Activated CD4-positive, alpha-beta T cell treated with anti-CD3 and anti-CD28 coated beads, Interleukin-10, Interleukin-2, amounts not matched to agents 100 ng/mL and 50 ng/mL, durations not matched to agents 16 hours and 8 hours (primary cell): Measurements from ENCODE around the gene CD93.

Experiments
- DNase-seq: peaks from one replicate; pipeline ENCODE4 v3.0.0-alpha.2; 2020

CD93 gene

DNA sequence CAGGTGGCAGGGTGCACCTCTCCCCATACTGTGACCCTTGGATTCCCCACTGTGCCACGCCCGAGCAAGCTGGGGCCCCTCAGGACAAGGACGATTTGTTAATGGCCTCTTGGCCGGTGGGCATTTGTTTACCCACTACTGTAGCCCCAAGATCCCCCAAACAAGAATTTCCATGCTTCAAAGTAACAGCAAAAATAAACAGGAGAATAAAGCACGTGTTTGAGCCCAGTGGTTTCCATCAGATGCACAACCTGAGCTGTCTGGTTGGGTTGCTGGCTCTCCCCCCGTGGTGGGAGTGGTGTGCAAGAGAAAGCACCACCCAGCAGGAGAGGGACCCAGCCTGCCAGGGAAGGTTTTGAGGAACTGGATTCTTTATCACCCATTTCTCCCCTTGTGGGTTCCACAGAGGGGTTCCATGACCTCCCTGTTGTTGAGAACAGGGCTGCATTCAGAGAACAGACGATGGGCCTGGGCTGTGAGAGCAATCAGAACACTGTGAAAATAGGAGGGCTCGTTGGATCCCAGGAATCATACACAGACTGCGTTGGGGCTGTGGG, 4.8 kb downstream of the CD93 start:
- no peak for DNase-seq

DNA sequence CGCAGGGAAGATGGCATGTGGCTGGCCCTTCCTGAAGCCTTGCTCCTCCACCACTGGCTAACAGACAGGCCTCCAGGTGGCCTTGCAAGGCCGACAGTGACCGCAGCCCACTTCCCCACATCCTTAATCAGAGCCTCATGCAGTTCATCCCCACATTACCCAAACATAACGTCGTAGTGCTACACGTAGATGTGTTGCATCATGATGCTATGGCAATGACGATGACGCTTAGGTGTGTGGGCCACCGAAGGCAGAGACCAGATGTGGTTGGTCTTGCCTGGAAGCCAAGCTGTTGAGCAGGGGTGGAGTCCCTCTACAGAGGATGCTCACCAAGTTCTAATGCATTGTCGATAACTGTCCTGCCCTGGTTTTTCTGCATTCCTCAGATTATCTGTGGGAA, 5.6 kb downstream of the CD93 start:
- DNase-seq: no peak

DNA sequence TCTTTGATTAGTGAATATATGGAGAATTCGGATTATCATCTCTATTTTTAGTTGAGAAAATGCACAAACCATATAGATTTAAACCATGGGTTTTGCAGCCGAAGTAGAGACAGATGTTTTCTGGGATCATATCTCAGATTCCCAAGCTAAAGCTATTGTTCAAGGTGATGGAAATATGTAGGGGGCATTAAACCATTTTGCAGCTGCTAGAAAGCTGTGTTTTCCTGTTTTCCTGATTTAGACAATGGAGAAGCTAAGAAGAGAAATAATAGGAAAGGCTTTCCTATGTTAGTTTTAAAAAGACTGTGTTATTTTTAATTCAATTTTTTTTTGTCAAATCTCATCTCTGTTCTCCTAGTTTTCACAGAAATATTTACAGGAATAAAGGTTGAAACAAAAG, 6.2 kb downstream of the CD93 start:
- no peak for DNase-seq

DNA sequence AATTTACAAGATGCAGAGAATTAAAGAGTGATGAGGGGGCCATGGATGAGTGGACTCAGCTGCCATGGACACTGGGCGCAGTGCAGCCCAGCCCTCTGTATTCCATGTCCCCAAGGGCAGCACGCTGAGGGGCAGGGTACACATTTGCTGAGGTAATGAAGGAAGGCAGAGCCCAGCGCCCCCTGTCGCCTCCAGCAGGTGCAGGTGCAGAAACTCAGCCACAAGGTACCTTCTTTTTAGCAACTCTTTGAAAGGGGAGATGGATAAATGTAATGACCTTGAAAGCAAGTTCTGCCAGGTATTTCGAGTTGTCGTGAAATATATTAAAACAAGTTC, 7.1 kb downstream of the CD93 start:
- no peak for DNase-seq

DNA sequence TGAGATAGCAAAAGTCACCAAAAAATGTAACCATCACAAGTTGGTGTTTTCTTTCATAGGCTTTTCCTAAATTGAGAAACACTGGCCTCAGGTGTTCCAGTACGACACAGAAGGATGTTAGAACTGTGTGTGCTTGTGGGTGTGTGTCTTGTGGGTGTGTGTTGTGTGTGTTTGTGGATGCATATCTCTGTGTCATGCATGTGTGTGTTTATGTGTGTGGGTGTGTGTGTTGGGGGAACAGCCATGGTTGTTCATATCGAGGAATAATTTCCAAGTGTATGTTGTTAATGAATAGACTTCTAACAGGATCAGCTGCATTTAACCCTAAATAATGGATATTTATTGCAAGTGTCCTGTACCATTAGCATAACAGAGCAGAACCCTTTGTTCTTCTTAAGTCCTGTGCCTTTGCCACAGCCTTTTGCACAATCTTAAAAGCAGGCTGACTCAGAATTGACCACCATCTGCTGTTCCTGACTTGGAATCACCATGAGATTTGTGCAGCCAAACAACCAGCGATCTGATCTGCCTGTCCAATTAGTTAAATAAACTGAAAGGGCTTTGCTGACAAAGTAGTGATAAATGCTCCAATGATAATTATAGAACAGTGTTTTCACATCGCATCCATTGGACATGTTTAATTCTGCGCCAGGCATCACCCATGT, 7.6 kb downstream of the CD93 start:
- DNase-seq: no peak

DNA sequence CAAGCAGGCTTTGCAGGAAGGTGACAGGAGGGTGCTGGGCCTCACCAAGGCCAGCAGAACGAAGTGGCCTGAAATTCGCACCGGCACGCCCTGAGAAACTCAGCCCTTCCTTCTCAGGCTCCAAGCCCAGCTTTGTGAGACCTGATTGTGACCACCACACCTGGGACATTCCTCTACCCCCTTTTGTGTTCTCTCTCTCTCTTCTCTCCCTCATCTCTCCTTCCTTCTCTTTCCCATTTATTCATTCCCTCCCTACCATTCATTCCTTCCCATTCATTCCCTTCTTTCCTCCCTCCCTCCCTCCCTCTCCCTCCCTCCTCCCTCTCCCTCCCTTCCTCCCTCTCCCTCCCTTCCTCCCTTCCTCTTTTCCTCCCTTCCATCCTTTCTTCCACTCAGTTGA, 8.8 kb downstream of the CD93 start:
- DNase-seq: no peak

DNA sequence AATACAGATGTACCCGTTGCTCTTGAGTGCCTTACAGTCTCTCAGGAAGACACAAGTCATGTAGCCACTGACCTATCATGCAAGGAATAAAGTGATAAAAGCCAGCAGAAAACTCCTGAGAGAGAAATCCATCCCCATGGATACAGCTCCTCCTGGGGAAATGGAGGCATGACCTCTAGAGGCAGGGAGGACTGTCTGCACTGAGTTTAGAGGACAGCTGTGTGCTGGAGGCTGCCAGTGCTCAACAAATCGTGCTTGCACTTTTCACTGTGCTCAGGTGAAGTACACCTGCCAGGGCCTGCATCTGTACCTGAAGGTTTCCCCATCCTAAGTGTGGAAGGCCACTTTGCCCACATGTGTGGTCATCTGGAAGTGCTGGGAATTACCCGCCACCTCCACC, 12.1 kb downstream of the CD93 start:
- no peak for DNase-seq

DNA sequence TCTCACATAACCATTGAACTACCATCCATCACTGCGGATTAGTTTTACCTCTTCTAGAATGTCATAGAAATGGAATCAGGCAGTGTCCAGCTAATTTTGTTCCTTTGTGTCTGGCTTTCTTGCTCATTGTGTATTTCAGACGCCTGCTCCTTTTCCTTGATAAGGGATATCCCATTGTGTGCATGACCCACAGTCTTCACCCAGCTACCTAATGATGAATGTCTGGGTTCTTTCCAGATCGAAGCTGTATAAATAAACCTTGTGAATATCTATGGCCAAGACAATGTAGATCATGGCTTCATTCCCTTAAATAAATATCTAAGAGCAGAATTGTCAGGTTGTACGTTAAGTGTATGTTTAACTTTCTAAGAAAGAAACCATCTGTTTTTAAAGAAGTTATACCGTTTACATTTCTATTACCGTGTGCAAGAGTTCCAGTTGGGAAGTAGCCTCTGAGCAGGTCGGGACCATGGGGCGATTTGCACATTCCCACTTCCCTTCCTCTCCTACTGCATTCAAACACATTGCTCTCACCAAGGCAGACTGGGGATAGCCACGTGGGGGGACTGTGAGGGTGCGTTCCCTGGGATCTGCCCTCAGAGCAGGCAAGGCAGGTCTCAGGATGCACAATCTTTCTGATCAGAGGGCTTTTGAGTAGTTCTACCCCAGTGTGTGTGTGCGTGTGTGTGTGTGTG, 13.1 kb downstream of the CD93 start:
- no peak for DNase-seq

DNA sequence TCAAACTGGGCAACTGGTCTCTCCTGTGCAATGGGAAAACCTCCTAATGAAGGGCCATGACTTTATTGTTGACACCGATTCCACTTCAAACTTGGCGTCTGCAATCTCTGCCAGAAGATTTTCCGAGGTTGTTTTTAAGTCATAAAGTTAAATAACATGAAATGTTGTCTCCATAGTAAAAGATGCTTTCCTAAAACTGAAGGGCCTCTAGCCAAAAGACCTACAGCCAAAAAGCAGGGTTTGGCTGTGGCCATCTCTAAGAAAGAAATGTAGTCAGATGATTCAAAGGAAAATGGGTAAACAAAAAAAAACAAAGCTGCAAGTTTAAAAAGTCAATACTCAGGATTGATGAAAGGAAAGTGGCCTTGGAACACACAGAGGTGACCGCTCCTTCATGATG, 14.1 kb downstream of the CD93 start:
- DNase-seq: no peak

DNA sequence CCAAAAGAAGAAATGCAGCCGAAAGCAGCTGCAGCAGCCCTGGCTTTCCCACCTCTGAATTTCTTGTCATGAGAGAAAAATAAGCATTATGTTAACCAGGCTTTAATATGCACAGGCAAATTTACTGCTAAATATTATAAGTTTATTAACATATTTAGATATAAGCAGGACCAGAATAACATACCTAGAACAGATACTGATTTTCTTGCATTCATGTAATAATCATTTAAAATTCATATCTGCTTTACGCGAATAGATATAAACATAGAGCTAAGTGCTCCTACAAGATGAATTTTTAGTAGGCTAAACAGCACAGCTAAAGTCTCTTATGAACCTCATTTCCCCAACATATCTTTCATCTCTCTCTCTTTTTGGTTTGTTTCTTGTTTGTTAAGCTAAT, 14.7 kb downstream of the CD93 start:
- DNase-seq: no peak

DNA sequence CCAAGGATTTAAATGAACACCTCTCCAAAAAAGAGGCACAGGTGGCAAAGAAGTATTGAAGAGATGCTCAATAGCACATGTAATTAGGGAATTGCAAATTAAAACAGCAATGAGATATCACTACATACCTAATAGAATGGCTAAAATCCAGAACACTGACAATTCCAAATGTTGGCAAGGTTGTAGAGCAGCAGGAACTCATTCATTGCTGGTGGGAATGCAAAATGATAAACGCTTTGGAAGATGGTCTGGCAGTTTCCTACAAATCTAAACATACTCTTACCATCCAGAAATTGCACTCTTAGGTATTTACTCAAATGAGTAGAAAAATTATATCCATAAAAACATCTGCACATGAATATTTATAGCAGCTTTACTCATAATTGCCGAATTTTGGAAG, 17.0 kb downstream of the CD93 start:
- no peak for DNase-seq

DNA sequence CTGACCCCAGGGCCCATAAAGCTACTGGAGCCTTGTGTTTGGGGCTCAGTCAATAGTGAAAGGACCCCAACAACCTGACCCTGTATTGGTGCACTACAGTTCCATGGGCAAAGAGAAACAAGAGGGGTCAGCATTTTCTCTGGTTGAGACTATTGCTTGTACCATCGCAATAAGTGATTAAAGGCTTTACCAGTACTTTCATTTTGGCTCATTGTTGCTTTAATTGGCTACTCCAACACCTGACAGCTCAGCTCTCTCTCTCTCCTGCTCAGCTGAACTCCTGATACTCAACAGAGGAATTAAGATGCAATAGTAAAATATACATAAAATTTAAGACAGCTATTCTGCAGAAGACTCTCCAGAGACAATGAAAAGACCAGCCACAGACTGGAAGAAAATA, 17.8 kb downstream of the CD93 start:
- DNase-seq: no peak

DNA sequence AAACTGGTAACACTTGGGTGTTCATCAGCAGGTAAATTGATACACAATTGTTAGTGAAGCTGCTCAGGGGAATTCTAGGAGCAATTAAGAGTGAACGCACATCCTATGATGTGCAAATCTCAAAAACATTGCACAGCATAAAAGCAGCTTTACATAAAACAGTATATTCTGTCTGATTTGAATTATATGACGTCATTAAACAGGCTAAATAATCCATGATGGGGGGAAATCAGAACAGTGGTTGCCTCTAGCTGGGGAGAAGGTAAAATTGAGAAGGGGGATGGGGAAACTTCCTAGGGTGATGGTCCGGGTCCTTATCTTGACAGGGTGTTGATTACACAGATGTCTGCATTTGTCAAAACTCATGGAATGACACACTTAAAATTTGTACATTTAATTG, 19.4 kb downstream of the CD93 start:
- no peak for DNase-seq

DNA sequence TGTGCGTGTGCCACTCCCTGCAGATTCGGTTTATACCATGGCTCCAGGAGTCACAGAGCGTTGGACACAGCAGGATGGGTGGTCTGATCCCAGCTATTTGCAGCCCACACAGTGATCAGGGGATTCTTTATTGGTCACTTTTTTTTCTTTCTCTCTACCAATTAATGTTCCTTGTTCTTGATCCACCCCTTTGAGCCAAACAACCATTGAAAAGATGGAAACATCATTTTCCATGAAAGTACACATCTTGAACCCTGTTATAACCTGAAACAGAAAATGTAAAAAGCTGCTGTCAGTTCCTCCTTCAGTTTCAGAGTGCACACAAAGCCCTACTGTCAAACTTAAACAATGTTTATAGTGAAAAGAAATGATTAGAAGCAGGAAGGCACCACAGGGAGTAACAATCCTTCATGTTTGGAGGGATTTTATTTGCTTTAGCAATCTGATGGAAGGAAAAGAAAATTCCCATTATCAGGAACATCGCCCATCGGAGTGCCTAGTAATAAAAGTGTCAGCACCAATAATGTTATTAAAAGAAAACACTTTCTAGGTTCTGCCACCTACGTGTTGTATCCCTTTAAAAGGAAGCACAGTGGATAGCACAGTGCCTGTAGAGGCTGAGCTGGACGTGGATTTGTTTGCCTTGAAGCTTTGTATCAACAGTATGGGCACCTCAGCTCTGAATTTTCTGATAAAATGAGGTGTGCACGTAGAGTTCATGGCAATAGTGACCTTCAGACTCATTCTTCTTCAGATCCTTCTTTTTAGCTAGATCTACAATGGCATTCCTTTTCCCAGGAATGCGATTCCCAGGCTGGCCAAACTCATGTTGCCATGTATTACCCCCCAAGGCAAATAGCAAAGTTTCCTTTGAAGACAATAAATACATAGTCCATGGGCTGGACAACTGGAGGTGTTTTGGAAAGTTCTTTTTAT, 20.6 kb downstream of the CD93 start:
- no peak for DNase-seq

DNA sequence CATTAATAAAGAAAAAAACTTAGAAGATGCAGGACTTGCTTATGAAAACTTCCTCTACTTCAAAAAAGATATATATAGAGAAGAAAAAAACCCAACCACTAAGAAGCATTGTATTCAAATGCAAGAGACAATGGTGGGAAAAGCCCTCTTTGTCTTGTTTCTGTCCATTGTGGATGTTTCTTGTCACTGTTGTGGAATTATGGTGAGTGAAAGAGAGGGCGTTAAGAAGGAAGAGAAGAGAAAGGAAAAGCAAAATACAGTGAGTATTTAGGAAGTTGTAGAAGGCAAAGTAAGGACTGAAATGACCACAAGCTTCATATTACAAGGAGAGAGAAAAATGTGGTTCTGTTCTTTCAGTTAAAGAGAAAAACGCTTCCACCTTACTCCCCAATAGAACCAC, 22.5 kb downstream of the CD93 start:
- DNase-seq: no peak

DNA sequence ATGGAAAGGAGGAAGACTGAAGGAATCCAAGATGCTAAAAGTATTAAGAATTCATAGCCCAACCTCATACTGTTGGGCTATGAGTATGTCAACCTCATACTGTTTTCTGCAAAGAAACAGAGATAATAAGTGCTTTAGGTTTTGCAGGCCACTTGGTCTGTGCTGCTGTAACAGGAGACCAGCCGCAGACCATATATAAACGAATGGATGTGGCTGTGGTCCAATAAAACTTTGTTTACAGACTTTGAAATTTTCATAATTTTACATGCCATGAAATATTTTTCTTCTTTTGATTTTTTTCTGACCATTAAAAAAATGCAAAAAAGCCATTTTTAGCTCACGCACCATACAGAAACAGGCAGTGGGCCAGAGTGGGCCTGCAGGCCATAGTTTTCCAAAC, 23.0 kb downstream of the CD93 start:
- DNase-seq: no peak

DNA sequence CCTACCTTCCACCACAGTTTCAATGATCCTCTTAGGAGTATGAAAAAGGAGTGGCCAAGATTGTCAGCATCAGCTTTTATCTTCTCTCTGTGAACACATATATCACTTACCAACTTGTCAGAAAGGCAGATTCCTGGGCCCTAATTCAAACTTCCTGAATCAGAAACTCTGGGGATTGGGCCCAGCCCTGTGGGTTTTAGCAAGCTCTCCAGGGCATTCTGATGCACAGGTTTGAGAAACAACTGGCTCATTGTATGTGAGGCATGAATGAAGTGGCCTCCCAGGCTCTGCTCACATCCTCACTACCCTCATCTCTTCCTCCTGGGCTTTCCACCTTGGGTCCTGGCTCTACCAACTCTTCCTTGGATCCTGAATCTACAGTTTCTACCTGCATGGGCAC, 23.5 kb downstream of the CD93 start:
- no peak for DNase-seq

DNA sequence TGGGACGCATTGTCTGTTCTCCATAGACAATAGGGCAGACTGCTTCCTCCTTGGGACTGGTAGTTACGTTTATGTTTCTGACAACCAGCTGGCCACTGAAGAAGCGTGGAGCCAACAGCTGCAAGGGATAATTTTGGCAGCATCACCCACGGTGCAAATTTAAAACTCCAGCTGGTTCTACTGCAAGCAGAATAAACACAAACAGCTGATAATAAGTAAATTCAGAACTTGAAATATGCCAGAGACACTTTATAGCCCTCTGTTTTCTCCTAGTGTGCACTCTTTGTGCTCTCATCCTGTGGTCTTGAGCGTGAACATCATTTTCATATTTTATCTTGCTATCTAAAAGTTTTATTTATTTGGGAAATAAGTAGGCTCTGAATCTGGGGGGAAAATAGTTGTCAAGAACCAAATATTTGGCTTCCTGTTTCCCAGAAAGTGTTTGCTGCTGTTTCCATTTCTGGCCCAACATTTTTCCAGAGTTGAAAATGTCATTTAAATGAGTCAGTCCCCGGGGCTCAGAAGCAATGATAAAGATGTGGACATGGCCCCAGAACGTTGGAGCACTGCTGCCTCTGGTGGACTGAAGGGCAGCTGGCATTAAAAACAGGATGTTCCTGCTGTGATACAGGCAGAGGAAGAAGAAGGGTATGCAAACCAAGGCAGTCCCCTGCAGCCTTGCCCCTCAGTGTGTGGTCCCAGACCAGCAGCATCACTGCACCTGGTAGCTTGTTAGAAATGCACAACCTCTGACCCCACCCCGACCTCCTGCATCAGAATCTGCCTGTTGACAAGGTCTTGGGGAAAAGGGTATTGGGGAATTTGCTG, 24.2 kb downstream of the CD93 start:
- DNase-seq: no peak

DNA sequence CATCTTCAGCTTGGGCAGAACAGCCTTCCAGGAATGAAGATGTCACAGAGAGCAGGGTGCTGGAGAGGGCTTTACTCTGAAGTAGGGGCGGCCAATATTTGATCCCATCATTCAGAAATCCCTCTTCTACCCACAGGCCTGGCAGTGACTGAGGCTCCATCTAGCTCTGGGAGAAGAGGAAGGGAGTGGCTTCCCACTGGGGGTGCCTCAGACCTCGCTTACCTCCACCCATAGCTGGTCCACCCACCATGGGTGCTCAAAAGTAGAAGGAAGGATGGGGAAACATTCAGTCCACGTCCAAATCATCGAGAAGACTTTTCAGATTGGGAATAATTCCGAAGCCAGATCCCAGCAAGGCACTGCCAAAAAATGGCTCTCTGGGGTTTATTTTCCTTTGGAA, 24.9 kb downstream of the CD93 start:
- no peak for DNase-seq

DNA sequence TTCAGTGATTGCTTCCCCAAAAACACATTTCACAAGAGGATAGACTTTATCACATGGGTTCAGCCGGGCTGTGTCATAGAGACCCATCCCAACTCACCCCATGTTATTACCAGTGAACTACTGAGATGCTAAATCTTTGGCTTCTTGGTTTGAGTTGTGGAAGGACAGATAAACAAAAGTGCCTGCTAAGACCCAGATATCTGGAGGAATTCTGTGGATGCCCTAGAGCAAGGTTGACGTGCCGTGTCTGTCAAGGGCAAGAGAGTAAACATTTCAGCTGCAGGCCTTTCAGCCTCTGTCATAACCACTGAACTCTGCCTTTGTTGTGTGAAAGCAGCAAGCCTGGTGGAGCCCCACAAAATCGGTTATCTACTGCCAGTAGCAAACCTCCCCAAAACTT, 25.5 kb downstream of the CD93 start:
- DNase-seq: no peak

DNA sequence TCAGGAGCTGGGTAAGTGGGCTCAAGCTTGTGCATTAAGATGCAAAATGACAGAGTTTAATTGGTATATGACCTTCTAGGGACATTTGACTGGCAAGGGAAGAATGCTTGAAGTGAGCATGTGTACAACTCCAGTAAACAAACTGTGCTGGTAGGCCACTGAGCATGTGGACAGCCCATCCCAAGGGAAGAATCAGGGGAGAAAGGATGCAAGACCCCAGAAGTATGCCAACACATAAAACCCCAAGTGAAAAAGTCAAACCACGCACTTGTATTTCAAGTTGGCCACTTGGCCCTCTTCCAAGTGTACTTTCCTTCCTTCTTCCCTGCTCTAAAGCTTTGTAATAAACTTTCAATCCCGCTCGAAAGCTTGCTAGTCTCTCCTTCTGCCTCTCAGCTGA, 26.3 kb downstream of the CD93 start:
- DNase-seq: no peak

DNA sequence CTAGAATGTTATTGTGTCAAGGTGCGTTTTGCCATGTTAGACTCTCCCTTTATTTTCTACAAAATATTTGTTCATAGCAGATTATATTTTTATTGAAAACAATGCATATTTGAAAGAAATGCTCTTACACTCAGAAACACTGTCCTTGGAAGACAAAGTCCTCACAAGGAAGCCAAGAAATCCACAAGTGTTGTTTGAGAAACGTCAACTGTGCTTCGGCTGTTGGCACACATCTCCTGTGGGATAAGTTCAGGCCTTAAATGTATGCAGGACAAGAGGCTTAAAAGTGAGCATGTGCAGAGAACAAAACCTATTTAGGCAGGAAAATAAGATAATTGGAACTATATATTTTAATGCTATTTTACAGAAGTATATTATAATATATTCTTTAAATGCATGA, 27.1 kb downstream of the CD93 start:
- DNase-seq: no peak

DNA sequence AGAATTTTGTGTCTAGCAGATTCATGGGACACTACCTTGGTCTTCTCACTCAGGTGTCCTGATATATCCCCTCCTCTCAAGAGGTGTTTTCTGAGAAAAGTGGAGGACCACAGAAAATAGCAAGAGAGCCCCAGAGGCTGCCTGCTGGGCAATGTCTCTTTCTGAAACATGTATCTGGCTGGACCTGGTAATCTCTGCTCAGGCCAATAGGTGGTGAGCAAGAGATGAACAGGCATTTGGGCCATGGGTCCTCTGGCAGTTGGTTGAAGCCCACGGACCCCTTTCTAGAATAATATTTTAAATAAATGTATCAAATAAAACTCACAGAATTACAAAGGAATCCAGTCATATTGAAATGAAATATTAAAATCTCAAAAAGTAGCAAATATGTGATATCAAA, 27.9 kb downstream of the CD93 start:
- DNase-seq: no peak
